ENCODE measurements around the gene BNC2. TPM values are rescaled to one million over a fixed set of nuclear protein-coding genes. Genes with fewer than 3 reads are reported as not detected.
"Not testable (repeated sequence)": the region's sequence is repeated elsewhere in the genome, so short reads cannot be mapped to it uniquely, and the experiment has no call there.

BNC2 gene
- polyA plus RNA-seq, 1 experiment = 17.5 TPM

DNA sequence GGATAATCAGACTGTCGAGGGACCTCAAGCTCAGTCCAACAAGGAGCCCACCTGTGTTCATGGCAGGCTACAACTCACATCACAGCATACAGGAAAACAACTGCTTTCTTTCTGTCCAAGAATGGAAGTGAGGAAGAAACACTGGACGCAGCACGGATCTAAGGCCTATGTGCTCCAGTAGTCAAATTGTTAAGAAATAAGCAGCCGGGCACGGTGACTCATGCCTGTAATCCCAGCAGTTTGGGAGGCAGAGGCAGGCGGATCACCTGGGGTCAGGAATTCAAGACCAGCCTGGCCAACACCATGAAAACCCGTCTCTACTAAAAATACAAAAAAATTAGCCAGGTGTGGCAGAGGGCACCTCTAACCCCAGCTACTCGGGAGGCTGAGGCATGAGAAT, 427.8 kb downstream of the BNC2 start:
- DNase-seq (ENCODE audit: low read depth) = no peak
- TF ChIP-seq, protein P1, sequence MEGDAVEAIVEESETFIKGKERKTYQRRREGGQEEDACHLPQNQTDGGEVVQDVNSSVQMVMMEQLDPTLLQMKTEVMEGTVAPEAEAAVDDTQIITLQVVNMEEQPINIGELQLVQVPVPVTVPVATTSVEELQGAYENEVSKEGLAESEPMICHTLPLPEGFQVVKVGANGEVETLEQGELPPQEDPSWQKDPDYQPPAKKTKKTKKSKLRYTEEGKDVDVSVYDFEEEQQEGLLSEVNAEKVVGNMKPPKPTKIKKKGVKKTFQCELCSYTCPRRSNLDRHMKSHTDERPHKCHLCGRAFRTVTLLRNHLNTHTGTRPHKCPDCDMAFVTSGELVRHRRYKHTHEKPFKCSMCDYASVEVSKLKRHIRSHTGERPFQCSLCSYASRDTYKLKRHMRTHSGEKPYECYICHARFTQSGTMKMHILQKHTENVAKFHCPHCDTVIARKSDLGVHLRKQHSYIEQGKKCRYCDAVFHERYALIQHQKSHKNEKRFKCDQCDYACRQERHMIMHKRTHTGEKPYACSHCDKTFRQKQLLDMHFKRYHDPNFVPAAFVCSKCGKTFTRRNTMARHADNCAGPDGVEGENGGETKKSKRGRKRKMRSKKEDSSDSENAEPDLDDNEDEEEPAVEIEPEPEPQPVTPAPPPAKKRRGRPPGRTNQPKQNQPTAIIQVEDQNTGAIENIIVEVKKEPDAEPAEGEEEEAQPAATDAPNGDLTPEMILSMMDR (IDR thresholded peaks at IDR 0.05; ENCODE audit: insufficient read depth, low read depth, low read length) = no peak
- Histone ChIP-seq H3K36me3 (ENCODE audit: control insufficient read depth, insufficient read depth, low read length) (no peaks in the 10 kb centered on the region), H3K27me3 (ENCODE audit: control insufficient read depth, insufficient read depth, low read length) (no peaks in the 10 kb centered on the region), H3K4me3 (ENCODE audit: low read depth, low read length) (no peak overlapping the region)
- POLR2A ChIA-PET = no interaction called here
- CTCF ChIA-PET = no interaction called here

DNA sequence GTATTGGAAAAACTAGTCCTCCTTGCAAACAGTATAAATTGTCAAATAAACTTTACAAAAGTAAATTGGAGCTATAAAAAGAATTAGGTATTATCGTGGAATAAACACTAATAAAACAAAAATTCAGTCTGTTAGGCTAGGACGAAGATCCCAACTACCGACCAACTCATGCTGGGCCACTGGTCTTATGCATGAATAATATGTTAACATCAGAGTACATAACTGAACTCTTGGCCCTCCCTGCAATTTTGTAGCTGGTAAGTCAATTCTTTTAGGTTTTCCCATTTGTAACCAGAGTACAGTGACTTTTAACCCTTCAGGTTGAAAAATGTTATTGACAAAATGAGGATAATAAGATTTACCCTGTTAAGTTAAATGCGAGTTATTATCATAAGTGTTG, 428.7 kb downstream of the BNC2 start:
- ChIA-PET POLR2A (no interaction called here), CTCF (no interaction called here)
- Histone ChIP-seq H3K4me3 (ENCODE audit: low read depth, low read length) (no peak overlapping the region), H3K27me3 (ENCODE audit: control insufficient read depth, insufficient read depth, low read length) (no peaks in the 10 kb centered on the region), H3K36me3 (ENCODE audit: control insufficient read depth, insufficient read depth, low read length) (peaks cover 1% of the 10 kb centered on the region; the same call in 1 of the 2 replicates)
- TF ChIP-seq, protein P1 (IDR thresholded peaks at IDR 0.05; ENCODE audit: insufficient read depth, low read depth, low read length) = no peak
- no peak for DNase-seq (ENCODE audit: low read depth)

DNA sequence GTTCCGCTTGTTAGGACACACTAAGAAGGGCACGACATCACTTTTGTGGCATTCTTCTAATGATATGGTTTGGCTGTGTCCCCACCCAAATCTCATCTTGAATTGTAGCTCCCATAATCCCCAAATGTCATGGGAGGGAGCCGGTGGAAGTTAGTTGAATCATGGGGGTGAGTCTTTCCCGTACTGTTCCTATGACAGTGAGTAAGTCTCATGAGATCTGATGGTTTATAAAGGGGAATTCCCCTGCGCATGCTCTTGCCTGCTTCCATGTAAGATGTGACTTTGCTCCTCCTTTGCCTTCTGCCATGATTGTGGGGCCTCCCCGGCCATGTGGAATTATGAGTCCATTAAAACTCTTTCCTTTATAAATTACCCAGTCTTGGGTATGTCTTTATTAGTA, 431.6 kb downstream of the BNC2 start:
- POLR2A ChIA-PET; DNase-seq (ENCODE audit: low read depth); H3K36me3 ChIP-seq (ENCODE audit: control insufficient read depth, insufficient read depth, low read length); H3K27me3 ChIP-seq (ENCODE audit: control insufficient read depth, insufficient read depth, low read length); CTCF ChIA-PET; H3K4me3 ChIP-seq (ENCODE audit: low read depth, low read length): not testable (repeated sequence)

DNA sequence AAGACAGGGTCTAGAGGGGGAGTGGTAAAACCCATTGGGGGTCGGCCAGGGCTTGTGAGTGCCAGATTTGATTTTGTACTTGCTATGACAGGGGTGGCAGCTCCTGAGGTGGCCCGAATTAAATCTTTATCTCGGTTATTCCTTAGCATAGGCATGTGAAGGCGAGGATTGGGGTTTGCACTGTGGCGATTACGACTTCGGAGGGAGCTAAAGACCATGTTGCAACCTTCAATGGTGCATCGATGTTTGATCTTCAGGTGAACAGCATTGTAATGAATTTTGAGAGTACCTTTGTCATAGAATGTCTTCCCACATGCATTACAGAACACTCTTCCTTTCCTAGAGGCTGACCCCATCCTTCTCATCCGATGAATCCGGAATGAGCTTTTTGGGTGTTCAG, 433.9 kb downstream of the BNC2 start:
- Histone ChIP-seq H3K27me3 (ENCODE audit: control insufficient read depth, insufficient read depth, low read length) (no peaks in the 10 kb centered on the region), H3K36me3 (ENCODE audit: control insufficient read depth, insufficient read depth, low read length) (peaks cover 1% of the 10 kb centered on the region; the same call in 1 of the 2 replicates), H3K4me3 (ENCODE audit: low read depth, low read length) (no peak overlapping the region)
- POLR2A ChIA-PET = no interaction called here
- TF ChIP-seq, protein P1 (IDR thresholded peaks at IDR 0.05; ENCODE audit: insufficient read depth, low read depth, low read length) = no peak
- no peak for DNase-seq (ENCODE audit: low read depth)
- CTCF ChIA-PET = no interaction called here

DNA sequence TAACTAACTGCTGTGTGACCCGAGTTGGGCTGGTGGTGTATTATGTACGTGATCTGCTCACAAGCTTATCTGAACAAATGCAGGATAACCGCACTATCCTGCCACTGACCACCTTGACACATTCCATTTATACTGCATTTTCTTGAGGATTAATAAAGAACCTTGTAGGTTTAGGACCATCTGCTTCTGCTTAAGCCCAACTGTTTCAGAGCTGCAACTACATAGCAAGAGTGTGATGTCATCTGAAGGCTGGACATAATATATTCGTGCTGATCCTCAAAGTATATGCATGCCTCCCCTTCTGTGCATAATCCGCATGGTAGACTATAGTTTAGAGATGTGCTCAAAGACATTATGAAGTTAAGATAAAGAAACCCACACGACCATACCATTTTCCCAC, 435.9 kb downstream of the BNC2 start:
- peak; percentile 43 for DNase-seq (ENCODE audit: low read depth)
- ChIA-PET CTCF (no interaction called here), POLR2A (no interaction called here)
- Histone ChIP-seq H3K27me3 (ENCODE audit: control insufficient read depth, insufficient read depth, low read length) (no peaks in the 10 kb centered on the region), H3K4me3 (ENCODE audit: low read depth, low read length) (no peak overlapping the region), H3K36me3 (ENCODE audit: control insufficient read depth, insufficient read depth, low read length) (peaks cover 1% of the 10 kb centered on the region; the same call in 1 of the 2 replicates)
- TF ChIP-seq, protein P1 (IDR thresholded peaks at IDR 0.05; ENCODE audit: insufficient read depth, low read depth, low read length) = no peak

DNA sequence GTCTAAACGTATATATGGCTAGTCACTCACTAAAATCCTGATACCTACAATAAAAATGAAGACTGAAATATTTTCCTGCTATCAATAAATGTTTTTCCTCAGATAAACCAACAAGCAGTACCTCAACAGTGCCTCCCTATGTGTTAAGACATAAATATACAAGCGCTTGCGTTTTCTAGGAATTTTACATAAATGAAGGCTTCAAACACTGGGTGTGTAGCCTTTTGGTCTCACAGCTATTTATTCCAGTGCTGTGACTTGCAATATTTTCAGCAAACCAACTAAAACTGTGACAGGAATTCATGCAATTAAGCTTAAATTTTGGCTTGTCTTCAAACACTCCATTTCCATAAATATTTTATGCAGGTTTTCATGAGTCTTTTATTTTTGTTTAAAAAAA, 437.0 kb downstream of the BNC2 start:
- ChIA-PET POLR2A (interaction anchor here (0.7 kb wide), 1 partner anchor 29 kb away, joined by 4 read pairs; no protein-coding TSS in a partner anchor), CTCF (interaction anchor here (1.0 kb wide), 1 partner anchor 40 kb away, joined by 3 read pairs; no protein-coding TSS in a partner anchor)
- Histone ChIP-seq H3K27me3 (ENCODE audit: control insufficient read depth, insufficient read depth, low read length) (no peaks in the 10 kb centered on the region), H3K4me3 (ENCODE audit: low read depth, low read length) (no peak overlapping the region), H3K36me3 (ENCODE audit: control insufficient read depth, insufficient read depth, low read length) (peaks cover 1% of the 10 kb centered on the region; the same call in 1 of the 2 replicates)
- DNase-seq (ENCODE audit: low read depth) = no peak
- TF ChIP-seq, protein P1 (IDR thresholded peaks at IDR 0.05; ENCODE audit: insufficient read depth, low read depth, low read length) = no peak
